GM18499 (cell line): Measurements from ENCODE around the gene FAM149A.

Experiments used
- ATAC-seq: cut with Tn5 transposase; IDR thresholded peaks from one replicate; pipeline ENCODE4 v1.9.1; 2021; ENCODE audit warnings: moderate number of reproducible peaks; ENCODE audit not compliant: insufficient read depth, unreplicated experiment

FAM149A gene

GRCh38 chr4:186104890-186105646 lies 564 bp downstream of the FAM149A start:
- ATAC-seq = no peak

- ATAC-seq = no peak
Measured at GRCh38 chr4:186105647-186106321, 1.3 kb downstream of the FAM149A start.

GRCh38 chr4:186107947-186108346 lies 3.4 kb downstream of the FAM149A start:
- ATAC-seq = no peak

GRCh38 chr4:186108391-186108790 lies 3.9 kb downstream of the FAM149A start:
- ATAC-seq = no peak

GRCh38 chr4:186109245-186109644 lies 4.7 kb downstream of the FAM149A start:
- no peak for ATAC-seq

GRCh38 chr4:186116697-186117096 lies 12.2 kb downstream of the FAM149A start:
- no peak for ATAC-seq

GRCh38 chr4:186118582-186118981 lies 14.1 kb downstream of the FAM149A start:
- no peak for ATAC-seq

- ATAC-seq = no peak
Measured at GRCh38 chr4:186121057-186121456, 16.6 kb downstream of the FAM149A start.

- ATAC-seq = no peak
Measured at GRCh38 chr4:186128842-186129241, 24.3 kb downstream of the FAM149A start.

- no peak for ATAC-seq
Measured at GRCh38 chr4:186131935-186132334, 27.4 kb downstream of the FAM149A start.

- no peak for ATAC-seq
Measured at GRCh38 chr4:186132577-186133242, 28.2 kb downstream of the FAM149A start.

GRCh38 chr4:186134257-186134656 lies 29.8 kb downstream of the FAM149A start:
- peak; percentile 94 for ATAC-seq

- ATAC-seq = no peak
Measured at GRCh38 chr4:186134861-186135260, 30.4 kb downstream of the FAM149A start.

GRCh38 chr4:186137196-186137794 lies 32.8 kb downstream of the FAM149A start:
- ATAC-seq = no peak

- ATAC-seq = no peak
Measured at GRCh38 chr4:186144198-186144945, 39.9 kb downstream of the FAM149A start.

GRCh38 chr4:186144946-186145569 lies 40.6 kb downstream of the FAM149A start:
- no peak for ATAC-seq

GRCh38 chr4:186146458-186146857 lies 42.0 kb downstream of the FAM149A start:
- no peak for ATAC-seq

- no peak for ATAC-seq
Measured at GRCh38 chr4:186148336-186148975, 44.0 kb downstream of the FAM149A start.

GRCh38 chr4:186149872-186150271 lies 45.4 kb downstream of the FAM149A start:
- no peak for ATAC-seq
